Measurements from ENCODE around the gene IGFBP2.
A peak's percentile ranks its signal among the peaks of the same experiment; 100 is the strongest.
"Not testable (repeated sequence)": the region's sequence is repeated elsewhere in the genome, so short reads cannot be mapped to it uniquely, and the experiment has no call there.

The IGFBP2 gene

GRCh38 chr2:216632952-216633615 lies at the start of gene IGFBP2:
Gene IGFBP2, plus strand, starts transcription at chr2:216633420. Its CDS starts 104 bp downstream, at chr2:216633524.
- peak; percentile 72 for DNase-seq (ENCODE audit: low read depth)

- DNase-seq (ENCODE audit: low read depth): no peak
These were observed 49.6 kb upstream of the IGFBP2 start for GRCh38 chr2:216583606-216584005.

GRCh38 chr2:216584112-216584511 lies 49.1 kb upstream of the IGFBP2 start:
- no peak for DNase-seq (ENCODE audit: low read depth)

- no peak for DNase-seq (ENCODE audit: low read depth)
These were observed 47.8 kb upstream of the IGFBP2 start for GRCh38 chr2:216585441-216585840.

- no peak for DNase-seq (ENCODE audit: low read depth)
These were observed 44.1 kb upstream of the IGFBP2 start for GRCh38 chr2:216588861-216589710.

GRCh38 chr2:216589791-216590190 lies 43.4 kb upstream of the IGFBP2 start:
- no peak for DNase-seq (ENCODE audit: low read depth)

GRCh38 chr2:216590780-216591179 lies 42.4 kb upstream of the IGFBP2 start:
- peak; percentile 67 for DNase-seq (ENCODE audit: low read depth)

- DNase-seq (ENCODE audit: low read depth): no peak
These were observed 41.7 kb upstream of the IGFBP2 start for GRCh38 chr2:216591480-216591879.

GRCh38 chr2:216594081-216594480 lies 39.1 kb upstream of the IGFBP2 start:
- no peak for DNase-seq (ENCODE audit: low read depth)

GRCh38 chr2:216596236-216596979 lies 36.8 kb upstream of the IGFBP2 start:
- DNase-seq (ENCODE audit: low read depth): peak; percentile 96

- peak; percentile 44 for DNase-seq (ENCODE audit: low read depth)
These were observed 36.2 kb upstream of the IGFBP2 start for GRCh38 chr2:216596980-216597509.

- DNase-seq (ENCODE audit: low read depth): not testable (repeated sequence)
These were observed 35.4 kb upstream of the IGFBP2 start for GRCh38 chr2:216597825-216598224.

GRCh38 chr2:216601632-216602409 lies 31.4 kb upstream of the IGFBP2 start:
- DNase-seq (ENCODE audit: low read depth): no peak

- no peak for DNase-seq (ENCODE audit: low read depth)
These were observed 30.0 kb upstream of the IGFBP2 start for GRCh38 chr2:216603010-216603883.

- no peak for DNase-seq (ENCODE audit: low read depth)
These were observed 29.4 kb upstream of the IGFBP2 start for GRCh38 chr2:216603884-216604245.

- no peak for DNase-seq (ENCODE audit: low read depth)
These were observed 28.8 kb upstream of the IGFBP2 start for GRCh38 chr2:216604458-216604857.

- no peak for DNase-seq (ENCODE audit: low read depth)
These were observed 26.5 kb upstream of the IGFBP2 start for GRCh38 chr2:216606551-216607276.

- no peak for DNase-seq (ENCODE audit: low read depth)
These were observed 26.0 kb upstream of the IGFBP2 start for GRCh38 chr2:216607277-216607560.

GRCh38 chr2:216608525-216608924 lies 24.7 kb upstream of the IGFBP2 start:
- no peak for DNase-seq (ENCODE audit: low read depth)
